Loucy (cell line): ENCODE measurements around the gene ITGA11.

Source experiments
- EZH2phosphoT487 ChIP-seq: fragments of 200-600 bp; IDR thresholded peaks from 2 replicates; pipeline ENCODE4 v1.6.1; 2018; ENCODE audit warnings: antibody characterized with exemption, mild to moderate bottlenecking, moderate library complexity, borderline replicate concordance
- TF ChIP-seq, protein P1 (sequence below): fragments of 200-600 bp; sonication (generic); conservative IDR thresholded peaks from 2 replicates; pipeline ENCODE4 v1.5.1; 2014; ENCODE audit warnings: mild to moderate bottlenecking, antibody characterized with exemption, low read length

DNA sequence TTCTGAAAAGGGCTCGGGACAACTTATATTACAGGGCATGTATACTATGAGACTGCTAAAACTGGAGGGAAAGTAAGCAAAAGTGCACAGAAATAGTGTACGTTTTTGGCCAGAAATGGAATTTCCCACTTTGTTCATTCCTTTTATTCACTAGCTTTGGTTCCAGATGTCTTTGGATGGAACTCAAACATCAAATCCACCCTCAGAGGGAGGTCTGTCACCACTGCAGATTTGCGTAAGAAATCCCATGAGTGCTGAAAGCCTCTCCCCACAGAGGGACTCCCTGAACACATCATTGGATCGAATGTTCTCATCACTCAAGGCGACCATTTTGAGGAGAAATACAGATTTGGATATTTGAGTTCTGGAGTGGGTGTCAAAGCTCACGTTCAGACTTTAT, 82.8 kb downstream of the ITGA11 start:
- TF ChIP-seq, protein P1, sequence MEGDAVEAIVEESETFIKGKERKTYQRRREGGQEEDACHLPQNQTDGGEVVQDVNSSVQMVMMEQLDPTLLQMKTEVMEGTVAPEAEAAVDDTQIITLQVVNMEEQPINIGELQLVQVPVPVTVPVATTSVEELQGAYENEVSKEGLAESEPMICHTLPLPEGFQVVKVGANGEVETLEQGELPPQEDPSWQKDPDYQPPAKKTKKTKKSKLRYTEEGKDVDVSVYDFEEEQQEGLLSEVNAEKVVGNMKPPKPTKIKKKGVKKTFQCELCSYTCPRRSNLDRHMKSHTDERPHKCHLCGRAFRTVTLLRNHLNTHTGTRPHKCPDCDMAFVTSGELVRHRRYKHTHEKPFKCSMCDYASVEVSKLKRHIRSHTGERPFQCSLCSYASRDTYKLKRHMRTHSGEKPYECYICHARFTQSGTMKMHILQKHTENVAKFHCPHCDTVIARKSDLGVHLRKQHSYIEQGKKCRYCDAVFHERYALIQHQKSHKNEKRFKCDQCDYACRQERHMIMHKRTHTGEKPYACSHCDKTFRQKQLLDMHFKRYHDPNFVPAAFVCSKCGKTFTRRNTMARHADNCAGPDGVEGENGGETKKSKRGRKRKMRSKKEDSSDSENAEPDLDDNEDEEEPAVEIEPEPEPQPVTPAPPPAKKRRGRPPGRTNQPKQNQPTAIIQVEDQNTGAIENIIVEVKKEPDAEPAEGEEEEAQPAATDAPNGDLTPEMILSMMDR = no peak
- TF ChIP-seq EZH2phosphoT487 = no peak
